ENCODE data around the gene GSG1L.

Gene GSG1L

GRCh38 chr16:27759301-27759871, 304.1 kb downstream of the GSG1L start:
- Histone ChIP-seq H3K4me3 (IDR thresholded peaks at IDR 0.05; ENCODE audit: insufficient read depth, low read depth, low read length) (no peak overlapping the region), H3K36me3 (ENCODE audit: insufficient read depth) (no peaks in the 10 kb centered on the region), H3K79me2 (ENCODE audit: insufficient read depth, low read depth) (no peaks in the 10 kb centered on the region), H3K27me3 (ENCODE audit: insufficient read depth, low read depth) (no peaks in the 10 kb centered on the region), H3K27ac (no peak overlapping the region), H3K4me2 (no peak overlapping the region), H4K20me1 (ENCODE audit: insufficient read depth) (no peaks in the 10 kb centered on the region), H3K9ac (no peak overlapping the region), H3K4me1 (ENCODE audit: low read depth, poor library complexity, severe bottlenecking) (no peaks in the 10 kb centered on the region), H2AFZ (ENCODE audit: low read depth) (no peak overlapping the region)
- TF ChIP-seq CTCF (conservative IDR thresholded peaks at IDR 0.05; ENCODE audit: low read depth, low read length) = no peak

- TF ChIP-seq CTCF (conservative IDR thresholded peaks at IDR 0.05; ENCODE audit: low read depth, low read length) = no peak
- H3K9ac ChIP-seq = no peak overlapping the region
- H4K20me1 ChIP-seq (ENCODE audit: insufficient read depth) = no peaks in the 10 kb centered on the region
- H3K4me3 ChIP-seq (IDR thresholded peaks at IDR 0.05; ENCODE audit: insufficient read depth, low read depth, low read length) = no peak overlapping the region
- no peaks in the 10 kb centered on the region for H3K4me1 ChIP-seq (ENCODE audit: low read depth, poor library complexity, severe bottlenecking)
- no peaks in the 10 kb centered on the region for H3K36me3 ChIP-seq (ENCODE audit: insufficient read depth)
- H3K79me2 ChIP-seq (ENCODE audit: insufficient read depth, low read depth) = no peaks in the 10 kb centered on the region
- H3K4me2 ChIP-seq = no peak overlapping the region
- no peak overlapping the region for H2AFZ ChIP-seq (ENCODE audit: low read depth)
- no peaks in the 10 kb centered on the region for H3K27me3 ChIP-seq (ENCODE audit: insufficient read depth, low read depth)
- H3K27ac ChIP-seq = no peak overlapping the region
Measured at GRCh38 chr16:27758544-27758943, 305.0 kb downstream of the GSG1L start.

- no peak for TF ChIP-seq CTCF (conservative IDR thresholded peaks at IDR 0.05; ENCODE audit: low read depth, low read length)
- Histone ChIP-seq H3K27me3 (ENCODE audit: insufficient read depth, low read depth) (no peaks in the 10 kb centered on the region), H3K4me1 (ENCODE audit: low read depth, poor library complexity, severe bottlenecking) (no peaks in the 10 kb centered on the region), H3K79me2 (ENCODE audit: insufficient read depth, low read depth) (no peaks in the 10 kb centered on the region), H3K36me3 (ENCODE audit: insufficient read depth) (no peaks in the 10 kb centered on the region), H4K20me1 (ENCODE audit: insufficient read depth) (no peaks in the 10 kb centered on the region), H3K4me3 (IDR thresholded peaks at IDR 0.05; ENCODE audit: insufficient read depth, low read depth, low read length) (no peak overlapping the region), H3K4me2 (no peak overlapping the region), H3K9ac (no peak overlapping the region), H3K27ac (no peak overlapping the region), H2AFZ (ENCODE audit: low read depth) (no peak overlapping the region)
Measured at GRCh38 chr16:27756206-27756970, 307.1 kb downstream of the GSG1L start.

GRCh38 chr16:27754788-27755690, 308.5 kb downstream of the GSG1L start:
- Histone ChIP-seq H3K27ac (no peak overlapping the region), H3K4me1 (ENCODE audit: low read depth, poor library complexity, severe bottlenecking) (no peaks in the 10 kb centered on the region), H3K4me3 (IDR thresholded peaks at IDR 0.05; ENCODE audit: insufficient read depth, low read depth, low read length) (no peak overlapping the region), H3K36me3 (ENCODE audit: insufficient read depth) (no peaks in the 10 kb centered on the region), H3K27me3 (ENCODE audit: insufficient read depth, low read depth) (no peaks in the 10 kb centered on the region), H3K79me2 (ENCODE audit: insufficient read depth, low read depth) (no peaks in the 10 kb centered on the region), H4K20me1 (ENCODE audit: insufficient read depth) (no peaks in the 10 kb centered on the region), H3K4me2 (no peak overlapping the region), H3K9ac (no peak overlapping the region), H2AFZ (ENCODE audit: low read depth) (no peak overlapping the region)
- no peak for TF ChIP-seq CTCF (conservative IDR thresholded peaks at IDR 0.05; ENCODE audit: low read depth, low read length)
